22Rv1 (cell line): ENCODE measurements around the gene RTCA.
"Not testable (repeated sequence)": the region's sequence is repeated elsewhere in the genome, so short reads cannot be mapped to it uniquely, and the experiment has no call there.

Source experiments
- H3K27ac ChIP-seq: fragments of 450-650 bp; 2 replicates; pipeline ENCODE4 v1.5.1; 2017
- CTCF ChIP-seq: fragments of 450-650 bp; IDR thresholded peaks from 2 replicates; pipeline ENCODE4 v1.5.1; 2017; ENCODE audit warnings: mild to moderate bottlenecking
- ZFX ChIP-seq: fragments of 450-650 bp; IDR thresholded peaks from 2 replicates; pipeline ENCODE4 v1.6.1; 2017; ENCODE audit warnings: antibody characterized with exemption, borderline replicate concordance

Gene RTCA

GRCh38 chr1:100323419-100324106 lies 57.5 kb downstream of the RTCA start:
- no peak for TF ChIP-seq CTCF
- no peak for TF ChIP-seq ZFX
- H3K27ac ChIP-seq, result peak overlapping the region; percentile 70

GRCh38 chr1:100325415-100326324 lies 59.7 kb downstream of the RTCA start:
- no peak for TF ChIP-seq CTCF
- TF ChIP-seq ZFX, result no peak
- no peak overlapping the region for H3K27ac ChIP-seq

- not testable (repeated sequence) for H3K27ac ChIP-seq
These were observed 60.3 kb downstream of the RTCA start for GRCh38 chr1:100326325-100326670.

GRCh38 chr1:100328133-100328532 lies 62.1 kb downstream of the RTCA start:
- no peak overlapping the region for H3K27ac ChIP-seq
- TF ChIP-seq CTCF (no peak), ZFX (no peak)

GRCh38 chr1:100331146-100331545 lies 65.1 kb downstream of the RTCA start:
- not testable (repeated sequence) for H3K27ac ChIP-seq

- no peak overlapping the region for H3K27ac ChIP-seq
- TF ChIP-seq ZFX, result no peak
- no peak for TF ChIP-seq CTCF
These were observed 66.3 kb downstream of the RTCA start for GRCh38 chr1:100332331-100332730.

- TF ChIP-seq ZFX, result no peak
- TF ChIP-seq CTCF, result no peak
These were observed 69.4 kb downstream of the RTCA start for GRCh38 chr1:100335436-100335835.

GRCh38 chr1:100337878-100338277 lies 71.9 kb downstream of the RTCA start:
- H3K27ac ChIP-seq, result not testable (repeated sequence)

More at GRCh38 chr1:100335436-100335835, 69.4 kb downstream of the RTCA start:
- H3K27ac ChIP-seq, result no peak overlapping the region

GRCh38 chr1:100339735-100340134 lies 73.7 kb downstream of the RTCA start:
- not testable (repeated sequence) for H3K27ac ChIP-seq
